H9 (cell line): ENCODE results near the gene CADPS2. TPM values are rescaled to one million over a fixed set of nuclear protein-coding genes. Genes with fewer than 3 reads are reported as not detected.

ENCODE experiments used
- DNase-seq: peaks from one replicate; pipeline ENCODE4 v3.0.0-alpha.2; 2017
- H2AFZ ChIP-seq: one replicate; pipeline ENCODE4 v1.6.1; 2013; ENCODE audit warnings: mild to moderate bottlenecking, low read length, control low read depth, moderate library complexity
- H2AK5ac ChIP-seq: 2 replicates; pipeline ENCODE4 v1.6.1; 2013; ENCODE audit warnings: low read length, control low read depth, mixed read lengths; ENCODE audit not compliant: insufficient read length
- H2BK120ac ChIP-seq: one replicate; pipeline ENCODE4 v1.6.1; 2013; ENCODE audit warnings: low read depth, mild to moderate bottlenecking, low read length, control low read depth, inconsistent platforms; ENCODE audit not compliant: poor library complexity, severe bottlenecking
- H2BK12ac ChIP-seq: 2 replicates; pipeline ENCODE4 v1.6.1; 2013; ENCODE audit warnings: low read length, control low read depth, mixed read lengths, low read depth; ENCODE audit not compliant: insufficient read length
- H2BK15ac ChIP-seq: 2 replicates; pipeline ENCODE4 v1.6.1; 2013; ENCODE audit warnings: low read depth, low read length, control low read depth
- H2BK20ac ChIP-seq: one replicate; pipeline ENCODE4 v1.6.1; 2013; ENCODE audit warnings: low read depth, mild to moderate bottlenecking, low read length, control low read depth, inconsistent platforms; ENCODE audit not compliant: poor library complexity, severe bottlenecking
- H2BK5ac ChIP-seq: 2 replicates; pipeline ENCODE4 v1.6.1; 2013; ENCODE audit warnings: low read length, control low read depth, mixed read lengths; ENCODE audit not compliant: insufficient read length
- H3K14ac ChIP-seq: 2 replicates; pipeline ENCODE4 v1.6.1; 2013; ENCODE audit warnings: low read length, control low read depth; ENCODE audit not compliant: insufficient read depth
- H3K18ac ChIP-seq: 2 replicates; pipeline ENCODE4 v1.6.1; 2013; ENCODE audit warnings: low read depth, mild to moderate bottlenecking, mixed read lengths, low read length, control low read depth; ENCODE audit not compliant: insufficient read length
- H3K23ac ChIP-seq: 2 replicates; pipeline ENCODE4 v1.6.1; 2013; ENCODE audit warnings: low read length, control low read depth, mixed read lengths, low read depth; ENCODE audit not compliant: insufficient read length
- H3K23me2 ChIP-seq: 2 replicates; pipeline ENCODE4 v1.6.1; 2013; ENCODE audit warnings: low read depth, mild to moderate bottlenecking, mixed read lengths, low read length, control low read depth; ENCODE audit not compliant: insufficient read length, poor library complexity, severe bottlenecking
- H3K27ac ChIP-seq: 2 replicates; pipeline ENCODE4 v1.5.1; 2013; ENCODE audit warnings: low read length, control low read depth, mixed read lengths, low read depth; ENCODE audit not compliant: insufficient read length
- H3K27me3 ChIP-seq: 2 replicates; pipeline ENCODE4 v1.6.1; 2013; ENCODE audit warnings: low read length, control low read depth, inconsistent platforms; ENCODE audit not compliant: insufficient read depth
- H3K4ac ChIP-seq: 2 replicates; pipeline ENCODE4 v1.6.1; 2013; ENCODE audit warnings: low read depth, mild to moderate bottlenecking, control low read depth, inconsistent platforms, low read length, moderate library complexity
- H3K4me1 ChIP-seq: 2 replicates; pipeline ENCODE4 v1.6.1; 2013; ENCODE audit warnings: low read length, control low read depth, inconsistent platforms; ENCODE audit not compliant: insufficient read depth
- H3K4me2 ChIP-seq: 2 replicates; pipeline ENCODE4 v1.6.1; 2013; ENCODE audit warnings: low read length, control low read depth, mixed read lengths; ENCODE audit not compliant: insufficient read length, insufficient read depth
- H3K56ac ChIP-seq: 2 replicates; pipeline ENCODE4 v1.6.1; 2013; ENCODE audit warnings: low read depth, mild to moderate bottlenecking, mixed read lengths, low read length, control low read depth; ENCODE audit not compliant: insufficient read length
- H3K79me1 ChIP-seq: 2 replicates; pipeline ENCODE4 v1.6.1; 2013; ENCODE audit warnings: low read depth, mild to moderate bottlenecking, moderate library complexity, low read length, control low read depth, inconsistent platforms; ENCODE audit not compliant: insufficient read depth, poor library complexity, severe bottlenecking
- H3K79me2 ChIP-seq: 2 replicates; pipeline ENCODE4 v1.6.1; 2013; ENCODE audit warnings: low read length, control low read depth, inconsistent platforms; ENCODE audit not compliant: insufficient read depth
- H3K9ac ChIP-seq: 2 replicates; pipeline ENCODE4 v1.6.1; 2013; ENCODE audit warnings: low read length, control low read depth, mixed read lengths; ENCODE audit not compliant: insufficient read length; ENCODE audit errors: extremely low read depth
- H3K9me3 ChIP-seq: one replicate; pipeline ENCODE4 v1.6.1; 2013; ENCODE audit warnings: low read depth, low read length, inconsistent platforms; ENCODE audit not compliant: control insufficient read depth
- H3T11ph ChIP-seq: one replicate; pipeline ENCODE4 v1.6.1; 2013; ENCODE audit warnings: mild to moderate bottlenecking, low read length, control low read depth, inconsistent platforms
- H4K20me1 ChIP-seq: one replicate; pipeline ENCODE4 v1.6.1; 2013; ENCODE audit not compliant: control insufficient read depth, insufficient read length, insufficient read depth
- H4K5ac ChIP-seq: 2 replicates; pipeline ENCODE4 v1.6.1; 2013; ENCODE audit warnings: low read depth, mild to moderate bottlenecking, mixed read lengths, low read length, control low read depth; ENCODE audit not compliant: insufficient read length
- H4K8ac ChIP-seq: replicated peaks from 2 replicates; pipeline ENCODE4 v1.6.1; 2013; ENCODE audit warnings: low read length, control low read depth, mixed read lengths, low read depth; ENCODE audit not compliant: insufficient read length
- H4K91ac ChIP-seq: 2 replicates; pipeline ENCODE4 v1.6.1; 2013; ENCODE audit warnings: low read depth, mild to moderate bottlenecking, moderate library complexity, mixed read lengths, low read length, control low read depth; ENCODE audit not compliant: insufficient read length
- H3K27ac Mint-ChIP-seq, 3 experiments: 2 replicates in 2 of 3; 3 replicates in 1 of 3; pipeline ENCODE4 v1.8.0; 2020 to 2021; ENCODE audit warnings: mixed read lengths in 3 of 3, mild to moderate bottlenecking in 1 of 3, moderate library complexity in 1 of 3
- H3K27me3 Mint-ChIP-seq: 2 replicates; pipeline ENCODE4 v1.8.0; 2021; ENCODE audit warnings: low read depth, mild to moderate bottlenecking, moderate library complexity, mixed read lengths
- H3K36me3 Mint-ChIP-seq, 3 experiments: 2 replicates in 2 of 3; 3 replicates in 1 of 3; pipeline ENCODE4 v1.8.0; 2020 to 2021; ENCODE audit warnings: low read depth in 3 of 3, mixed read lengths in 3 of 3; ENCODE audit not compliant: insufficient read depth in 1 of 3
- H3K4me1 Mint-ChIP-seq, 2 experiments: 2 replicates each; pipeline ENCODE4 v1.8.0; 2020; ENCODE audit warnings: mixed read lengths in 2 of 2
- H3K4me3 Mint-ChIP-seq, 2 experiments: 2 replicates in 1 of 2; 3 replicates in 1 of 2; pipeline ENCODE4 v1.8.0; 2020 to 2021; ENCODE audit warnings: mild to moderate bottlenecking in 2 of 2, mixed read lengths in 2 of 2, moderate library complexity in 1 of 2
- H3K9me3 Mint-ChIP-seq, 2 experiments: 2 replicates in 1 of 2; 3 replicates in 1 of 2; pipeline ENCODE4 v1.8.0; 2020; ENCODE audit warnings: mild to moderate bottlenecking in 2 of 2, mixed read lengths in 2 of 2, moderate library complexity in 1 of 2
- total RNA-seq: library from RNA; stranded (reverse); gene quantifications from 2 replicates; pipeline ENCODE4 v1.2.1, GENCODE V29; 2021
- TF ChIP-seq, protein P1 (sequence below): fragments of 200-600 bp; sonication (generic); conservative IDR thresholded peaks from 3 replicates; pipeline ENCODE4 v1.8.0; 2021; ENCODE audit warnings: antibody characterized with exemption, mild to moderate bottlenecking

Gene CADPS2
- total RNA-seq, 1 experiment from 2014 or later, result 7.1 TPM

DNA sequence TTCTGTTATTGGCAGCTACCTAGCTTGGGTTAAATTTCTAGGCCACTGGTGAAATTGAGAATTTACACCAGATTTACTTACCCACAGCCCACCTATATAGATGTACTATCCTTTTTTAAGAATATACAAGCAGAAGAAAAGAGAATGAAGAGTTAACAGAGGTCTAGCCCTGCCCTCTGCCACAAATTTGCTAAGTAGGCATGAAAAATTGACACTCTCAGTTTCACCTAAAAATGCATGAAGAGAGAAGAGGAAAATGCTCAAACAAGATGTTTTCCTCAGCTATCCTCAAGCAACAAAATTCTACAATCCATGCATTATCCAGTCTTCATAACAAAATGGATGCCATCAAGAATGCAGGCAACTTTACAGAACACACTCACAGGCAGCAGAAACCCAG is 158.9 kb downstream of the CADPS2 start:
- H3K23me2 ChIP-seq, result no peaks in the 10 kb centered on the region
- Mint-ChIP-seq H3K36me3 (no peaks in the 10 kb centered on the region; a peak in 1 of 7 replicates), H3K27me3 (no peaks in the 10 kb centered on the region), H3K27ac (peak overlapping the region in 1 of 3 experiments; percentile 0; a peak in 1 of 7 replicates), H3K4me3 (no peak overlapping the region), H3K4me1 (peaks cover 6 to 8% of the 10 kb centered on the region in 2 experiments), H3K9me3 (no peaks in the 10 kb centered on the region)
- H2BK5ac ChIP-seq, result no peak overlapping the region
- TF ChIP-seq, protein P1, sequence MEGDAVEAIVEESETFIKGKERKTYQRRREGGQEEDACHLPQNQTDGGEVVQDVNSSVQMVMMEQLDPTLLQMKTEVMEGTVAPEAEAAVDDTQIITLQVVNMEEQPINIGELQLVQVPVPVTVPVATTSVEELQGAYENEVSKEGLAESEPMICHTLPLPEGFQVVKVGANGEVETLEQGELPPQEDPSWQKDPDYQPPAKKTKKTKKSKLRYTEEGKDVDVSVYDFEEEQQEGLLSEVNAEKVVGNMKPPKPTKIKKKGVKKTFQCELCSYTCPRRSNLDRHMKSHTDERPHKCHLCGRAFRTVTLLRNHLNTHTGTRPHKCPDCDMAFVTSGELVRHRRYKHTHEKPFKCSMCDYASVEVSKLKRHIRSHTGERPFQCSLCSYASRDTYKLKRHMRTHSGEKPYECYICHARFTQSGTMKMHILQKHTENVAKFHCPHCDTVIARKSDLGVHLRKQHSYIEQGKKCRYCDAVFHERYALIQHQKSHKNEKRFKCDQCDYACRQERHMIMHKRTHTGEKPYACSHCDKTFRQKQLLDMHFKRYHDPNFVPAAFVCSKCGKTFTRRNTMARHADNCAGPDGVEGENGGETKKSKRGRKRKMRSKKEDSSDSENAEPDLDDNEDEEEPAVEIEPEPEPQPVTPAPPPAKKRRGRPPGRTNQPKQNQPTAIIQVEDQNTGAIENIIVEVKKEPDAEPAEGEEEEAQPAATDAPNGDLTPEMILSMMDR, result no peak
- H4K5ac ChIP-seq, result no peak overlapping the region
- H2BK12ac ChIP-seq, result no peak overlapping the region
- no peak overlapping the region for H2BK20ac ChIP-seq
- no peaks in the 10 kb centered on the region; the same call in 1 of the 2 replicates for H3K4me1 ChIP-seq
- H3K4me2 ChIP-seq, result no peak overlapping the region
- no peak overlapping the region for H2AFZ ChIP-seq
- no peak overlapping the region for H3K9ac ChIP-seq
- H3K56ac ChIP-seq, result no peak overlapping the region
- no peaks in the 10 kb centered on the region; the same call in 1 of the 2 replicates for H3K79me2 ChIP-seq
- no peak for DNase-seq
- H3K9me3 ChIP-seq, result no peaks in the 10 kb centered on the region
- no peak overlapping the region for H4K91ac ChIP-seq
- no peak overlapping the region for H3K4ac ChIP-seq
- H3K23ac ChIP-seq, result no peak overlapping the region
- H3K27ac ChIP-seq, result no peak overlapping the region
- no peak overlapping the region for H3T11ph ChIP-seq
- H2BK120ac ChIP-seq, result no peak overlapping the region
- H4K20me1 ChIP-seq, result no peaks in the 10 kb centered on the region
- H3K27me3 ChIP-seq, result no peaks in the 10 kb centered on the region
- no peak overlapping the region for H3K18ac ChIP-seq
- no peak overlapping the region for H2BK15ac ChIP-seq
- H2AK5ac ChIP-seq, result no peak overlapping the region
- H4K8ac ChIP-seq, result no peak overlapping the region
- no peak overlapping the region for H3K14ac ChIP-seq
- no peaks in the 10 kb centered on the region for H3K79me1 ChIP-seq
